ENCODE measurements around the gene HIBADH.

The HIBADH gene

DNA sequence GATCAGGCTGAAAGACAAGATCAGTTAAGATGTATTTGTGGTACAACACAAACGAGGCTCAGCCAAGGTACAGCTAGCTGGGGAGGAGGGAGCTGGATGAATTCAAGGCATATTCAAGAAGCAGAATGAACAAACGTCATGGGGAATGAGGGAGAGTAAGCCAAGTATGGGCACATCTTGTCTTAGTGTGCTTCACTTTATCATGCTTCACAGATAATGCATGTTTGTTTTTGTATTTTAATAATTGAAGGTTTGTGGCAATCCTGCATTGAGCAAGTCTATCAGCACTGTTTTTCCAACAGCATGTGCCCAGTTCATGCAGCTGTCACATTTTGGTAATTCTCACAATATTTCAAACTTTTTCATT lies 135.4 kb downstream of the HIBADH start:
- H3K9ac ChIP-seq (ENCODE audit: low read depth, low read length), result no peak overlapping the region
- H3K4me3 ChIP-seq (ENCODE audit: low read length), result no peak overlapping the region
- 0 out of 2 replicates have a peak, but pooled peaks cover 6% of the 10 kb centered on the region for H3K4me1 ChIP-seq (ENCODE audit: insufficient read depth, low read length)
- H3K27ac ChIP-seq (ENCODE audit: low read length), result no peak overlapping the region
- H3K27me3 ChIP-seq (ENCODE audit: insufficient read depth, low read length), result no peaks in the 10 kb centered on the region
- no peaks in the 10 kb centered on the region for H3K9me3 ChIP-seq (ENCODE audit: insufficient read depth, low read depth, low read length)
- peaks cover 31% of the 10 kb centered on the region for H3K36me3 ChIP-seq (ENCODE audit: insufficient read depth, low read depth, low read length)

- H3K4me3 ChIP-seq (ENCODE audit: low read length), result no peak overlapping the region
- H3K36me3 ChIP-seq (ENCODE audit: insufficient read depth, low read depth, low read length), result peaks cover 31% of the 10 kb centered on the region
- no peak overlapping the region for H3K9ac ChIP-seq (ENCODE audit: low read depth, low read length)
- 0 out of 2 replicates have a peak, but pooled peaks cover 6% of the 10 kb centered on the region for H3K4me1 ChIP-seq (ENCODE audit: insufficient read depth, low read length)
- H3K9me3 ChIP-seq (ENCODE audit: insufficient read depth, low read depth, low read length), result no peaks in the 10 kb centered on the region
- H3K27ac ChIP-seq (ENCODE audit: low read length), result no peak overlapping the region
- no peaks in the 10 kb centered on the region for H3K27me3 ChIP-seq (ENCODE audit: insufficient read depth, low read length)
Observed at GRCh38 chr7:27526611-27527347, 135.9 kb downstream of the HIBADH start.

GRCh38 chr7:27526131-27526530 lies 136.6 kb downstream of the HIBADH start:
- no peak overlapping the region for H3K4me3 ChIP-seq (ENCODE audit: low read length)
- H3K27ac ChIP-seq (ENCODE audit: low read length), result no peak overlapping the region
- no peaks in the 10 kb centered on the region for H3K9me3 ChIP-seq (ENCODE audit: insufficient read depth, low read depth, low read length)
- no peaks in the 10 kb centered on the region for H3K27me3 ChIP-seq (ENCODE audit: insufficient read depth, low read length)
- no peak overlapping the region for H3K9ac ChIP-seq (ENCODE audit: low read depth, low read length)
- peaks cover 31% of the 10 kb centered on the region for H3K36me3 ChIP-seq (ENCODE audit: insufficient read depth, low read depth, low read length)
- H3K4me1 ChIP-seq (ENCODE audit: insufficient read depth, low read length), result 0 out of 2 replicates have a peak, but pooled peaks cover 6% of the 10 kb centered on the region

DNA sequence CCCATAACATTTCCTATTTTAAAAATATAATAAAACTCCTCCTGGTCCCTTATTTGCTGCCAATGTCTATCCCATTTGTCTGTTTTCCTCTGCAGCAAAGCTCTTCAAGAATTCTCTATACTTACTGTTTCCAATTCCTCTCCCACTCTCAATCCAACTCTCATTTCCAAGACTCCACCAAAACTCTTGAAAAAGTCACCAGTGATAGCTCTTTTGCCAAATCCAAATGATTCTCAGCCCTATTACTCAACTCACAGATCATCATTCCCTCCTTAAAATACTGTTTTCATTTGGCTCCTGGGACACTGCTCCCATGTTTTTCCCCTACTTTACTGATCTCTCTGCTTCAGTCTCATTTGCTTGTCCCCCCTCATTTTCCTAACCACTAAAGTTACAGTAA lies 139.4 kb downstream of the HIBADH start:
- Histone ChIP-seq H3K27me3 (ENCODE audit: insufficient read depth, low read length) (peaks cover 3% of the 10 kb centered on the region; the same call in 1 of the 2 replicates), H3K9me3 (ENCODE audit: insufficient read depth, low read depth, low read length) (no peaks in the 10 kb centered on the region), H3K27ac (ENCODE audit: low read length) (no peak overlapping the region), H3K9ac (ENCODE audit: low read depth, low read length) (no peak overlapping the region), H3K4me3 (ENCODE audit: low read length) (no peak overlapping the region), H3K4me1 (ENCODE audit: insufficient read depth, low read length) (0 out of 2 replicates have a peak, but pooled peaks cover 6% of the 10 kb centered on the region), H3K36me3 (ENCODE audit: insufficient read depth, low read depth, low read length) (peaks cover 23% of the 10 kb centered on the region)

DNA sequence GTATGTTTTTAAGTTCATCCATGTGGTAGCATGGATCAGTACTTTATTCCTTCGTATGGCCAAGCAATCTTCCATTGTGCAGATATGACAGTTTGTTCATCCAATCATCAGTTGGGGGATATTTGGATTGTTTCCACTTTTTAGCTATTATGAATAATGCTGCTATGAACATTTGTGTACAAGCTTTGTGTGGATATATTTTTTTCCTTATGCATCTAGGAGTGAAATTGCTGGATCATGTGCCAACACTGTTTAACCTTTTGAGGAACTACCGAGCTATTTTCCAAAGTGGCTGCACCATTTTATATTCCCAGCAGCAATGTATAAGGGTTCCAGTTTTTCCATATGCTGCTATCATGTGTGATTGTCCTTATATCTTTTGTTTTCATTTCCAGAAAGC lies 140.1 kb downstream of the HIBADH start:
- H3K27ac ChIP-seq (ENCODE audit: low read length), result no peak overlapping the region
- H3K36me3 ChIP-seq (ENCODE audit: insufficient read depth, low read depth, low read length), result peaks cover 23% of the 10 kb centered on the region
- no peak overlapping the region for H3K9ac ChIP-seq (ENCODE audit: low read depth, low read length)
- peaks cover 10% of the 10 kb centered on the region; the same call in 1 of the 2 replicates for H3K27me3 ChIP-seq (ENCODE audit: insufficient read depth, low read length)
- H3K4me3 ChIP-seq (ENCODE audit: low read length), result no peak overlapping the region
- 0 out of 2 replicates have a peak, but pooled peaks cover 6% of the 10 kb centered on the region for H3K4me1 ChIP-seq (ENCODE audit: insufficient read depth, low read length)
- no peaks in the 10 kb centered on the region for H3K9me3 ChIP-seq (ENCODE audit: insufficient read depth, low read depth, low read length)

GRCh38 chr7:27520815-27521790 lies 141.6 kb downstream of the HIBADH start:
- no peak overlapping the region for H3K4me3 ChIP-seq (ENCODE audit: low read length)
- peaks cover 19% of the 10 kb centered on the region for H3K36me3 ChIP-seq (ENCODE audit: insufficient read depth, low read depth, low read length)
- H3K9me3 ChIP-seq (ENCODE audit: insufficient read depth, low read depth, low read length), result no peaks in the 10 kb centered on the region
- peaks cover 20% of the 10 kb centered on the region; the same call in 1 of the 2 replicates for H3K27me3 ChIP-seq (ENCODE audit: insufficient read depth, low read length)
- no peak overlapping the region for H3K27ac ChIP-seq (ENCODE audit: low read length)
- peaks cover 11% of the 10 kb centered on the region for H3K4me1 ChIP-seq (ENCODE audit: insufficient read depth, low read length)
- H3K9ac ChIP-seq (ENCODE audit: low read depth, low read length), result no peak overlapping the region

DNA sequence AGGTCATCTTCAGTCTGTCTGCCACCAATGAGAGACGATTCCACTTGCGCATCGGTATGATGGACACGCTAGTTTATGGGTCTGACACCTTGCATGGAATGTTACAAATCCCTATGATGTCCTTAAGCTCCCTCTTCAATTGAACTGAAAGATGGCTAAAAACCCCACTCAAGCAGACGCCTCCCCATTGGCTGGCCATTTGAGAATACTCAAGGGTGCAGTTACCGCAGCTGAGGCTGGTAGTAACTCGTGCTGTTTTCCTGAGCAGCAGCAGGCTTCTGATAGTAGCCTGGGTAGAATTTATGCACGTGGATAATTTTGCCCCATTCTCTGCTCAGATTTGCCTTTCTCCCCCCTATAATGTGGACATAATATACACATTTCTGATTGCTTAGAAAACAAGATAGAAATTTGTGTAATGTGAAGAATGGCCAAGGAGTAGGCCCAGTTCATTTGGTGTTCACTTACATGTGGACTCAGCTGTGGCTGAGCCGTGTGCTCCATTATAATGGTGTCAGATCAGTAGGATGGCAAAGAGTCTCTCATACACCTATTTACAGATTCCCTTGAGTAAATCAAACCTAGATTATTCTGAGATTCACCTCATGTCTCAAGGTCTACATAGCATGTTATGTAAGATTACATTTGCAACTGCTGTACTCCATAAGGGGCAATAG lies 142.8 kb downstream of the HIBADH start:
- Histone ChIP-seq H3K9ac (ENCODE audit: low read depth, low read length) (no peak overlapping the region), H3K9me3 (ENCODE audit: insufficient read depth, low read depth, low read length) (no peaks in the 10 kb centered on the region), H3K36me3 (ENCODE audit: insufficient read depth, low read depth, low read length) (peaks cover 8% of the 10 kb centered on the region; the same call in 1 of the 2 replicates), H3K27me3 (ENCODE audit: insufficient read depth, low read length) (peaks cover 20% of the 10 kb centered on the region; the same call in 1 of the 2 replicates), H3K27ac (ENCODE audit: low read length) (no peak overlapping the region), H3K4me1 (ENCODE audit: insufficient read depth, low read length) (peaks cover 12% of the 10 kb centered on the region), H3K4me3 (ENCODE audit: low read length) (no peak overlapping the region)

- no peak overlapping the region for H3K4me3 ChIP-seq (ENCODE audit: low read length)
- peaks cover 20% of the 10 kb centered on the region; the same call in 1 of the 2 replicates for H3K27me3 ChIP-seq (ENCODE audit: insufficient read depth, low read length)
- H3K9me3 ChIP-seq (ENCODE audit: insufficient read depth, low read depth, low read length), result no peaks in the 10 kb centered on the region
- no peak overlapping the region for H3K9ac ChIP-seq (ENCODE audit: low read depth, low read length)
- no peaks in the 10 kb centered on the region for H3K36me3 ChIP-seq (ENCODE audit: insufficient read depth, low read depth, low read length)
- H3K27ac ChIP-seq (ENCODE audit: low read length), result no peak overlapping the region
- H3K4me1 ChIP-seq (ENCODE audit: insufficient read depth, low read length), result peaks cover 12% of the 10 kb centered on the region
Observed at GRCh38 chr7:27518561-27519350, 143.9 kb downstream of the HIBADH start.

DNA sequence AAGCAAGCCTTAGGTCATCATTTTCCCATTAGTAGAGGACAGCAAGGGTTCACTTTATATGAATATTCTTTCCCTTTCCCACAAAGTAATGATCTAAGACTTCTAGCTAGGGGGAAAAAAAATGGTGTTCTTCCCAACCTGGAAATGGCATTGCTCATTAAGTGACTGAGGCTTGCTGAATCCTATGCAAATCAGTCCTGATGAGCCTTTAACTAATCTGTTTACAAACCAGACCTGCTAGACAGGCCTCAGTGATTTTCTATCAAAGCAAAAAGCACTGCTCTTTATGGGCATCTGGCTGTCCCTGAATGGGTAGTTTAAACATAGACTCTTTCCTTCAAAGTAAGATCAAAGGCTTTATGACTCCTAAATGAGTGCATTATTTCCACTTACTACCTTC lies 146.3 kb downstream of the HIBADH start:
- no peaks in the 10 kb centered on the region for H3K36me3 ChIP-seq (ENCODE audit: insufficient read depth, low read depth, low read length)
- no peak overlapping the region for H3K9ac ChIP-seq (ENCODE audit: low read depth, low read length)
- peaks cover 12% of the 10 kb centered on the region for H3K4me1 ChIP-seq (ENCODE audit: insufficient read depth, low read length)
- H3K27me3 ChIP-seq (ENCODE audit: insufficient read depth, low read length), result peaks cover 20% of the 10 kb centered on the region; the same call in 1 of the 2 replicates
- no peaks in the 10 kb centered on the region for H3K9me3 ChIP-seq (ENCODE audit: insufficient read depth, low read depth, low read length)
- no peak overlapping the region for H3K27ac ChIP-seq (ENCODE audit: low read length)
- no peak overlapping the region; the same call in 1 of the 2 replicates for H3K4me3 ChIP-seq (ENCODE audit: low read length)

GRCh38 chr7:27515933-27516332 lies 146.8 kb downstream of the HIBADH start:
- no peak overlapping the region for H3K4me3 ChIP-seq (ENCODE audit: low read length)
- H3K4me1 ChIP-seq (ENCODE audit: insufficient read depth, low read length), result peaks cover 12% of the 10 kb centered on the region
- H3K27ac ChIP-seq (ENCODE audit: low read length), result no peak overlapping the region
- H3K27me3 ChIP-seq (ENCODE audit: insufficient read depth, low read length), result peaks cover 20% of the 10 kb centered on the region; the same call in 1 of the 2 replicates
- H3K36me3 ChIP-seq (ENCODE audit: insufficient read depth, low read depth, low read length), result no peaks in the 10 kb centered on the region
- no peak overlapping the region for H3K9ac ChIP-seq (ENCODE audit: low read depth, low read length)
- H3K9me3 ChIP-seq (ENCODE audit: insufficient read depth, low read depth, low read length), result no peaks in the 10 kb centered on the region

Measured in iPS-20b (cell line).